ENCODE data around the gene TNFRSF9. TPM values are rescaled to one million over a fixed set of nuclear protein-coding genes. Genes with fewer than 3 reads are reported as not detected.

Gene TNFRSF9
- total and polyA plus RNA-seq, 2 donors (not counting 3 experiments of a cell fraction or from before 2014, with no cell fraction given), result 0.15 to 0.22 TPM

GRCh38 chr1:7930645-7931445 lies 9.8 kb downstream of the TNFRSF9 start:
- H3K79me2 ChIP-seq (ENCODE audit: control insufficient read depth, insufficient read depth, low read length), result no peaks in the 10 kb centered on the region
- no peak for FAIRE-seq
- no peak overlapping the region for H3K4me3 ChIP-seq (replicated peaks in 1 of 3; ENCODE audit: insufficient read depth in 1 of 3, low read depth in 1 of 3, low read length in 3 of 3)
- no peak overlapping the region for H3K27ac ChIP-seq (ENCODE audit: insufficient read depth, low read depth, low read length)
- dilution Hi-C loops (cut with MboI; ENCODE audit: extremely low pct_ligation_motif_present, low sequenced_read_pairs), result no loop called here
- no peaks in the 10 kb centered on the region for H3K9me3 ChIP-seq (replicated peaks; ENCODE audit: control insufficient read depth, insufficient read depth, low read length)
- H3K9me1 ChIP-seq (replicated peaks; ENCODE audit: control insufficient read depth, extremely low read depth, insufficient read depth, low read length), result no peaks in the 10 kb centered on the region
- TF ChIP-seq GATA2 (IDR thresholded peaks at IDR 0.05; ENCODE audit: insufficient read depth, insufficient read length, low read depth, low read length), result no peak
- TF ChIP-seq CTCF (IDR thresholded peaks at IDR 0.05; ENCODE audit: extremely low read depth in 1 of 2, insufficient read depth in 1 of 2, low read depth in 1 of 2, low read length in 2 of 2), result no peak
- no peak for TF ChIP-seq MYC (IDR thresholded peaks at IDR 0.05; ENCODE audit: low read depth, low read length)
- TF ChIP-seq FOS (IDR thresholded peaks at IDR 0.05; ENCODE audit: borderline replicate concordance, insufficient read depth, low read length), result no peak
- TF ChIP-seq JUN (IDR thresholded peaks at IDR 0.05; ENCODE audit: borderline replicate concordance, insufficient read depth, insufficient read length, low read depth), result no peak
- TF ChIP-seq EZH2 (IDR thresholded peaks at IDR 0.05; ENCODE audit: borderline replicate concordance, low read depth, low read length, severe bottlenecking), result no peak
- TF ChIP-seq POLR2AphosphoS5 (IDR thresholded peaks at IDR 0.05; ENCODE audit: insufficient read depth, low read depth, low read length), result no peak
- no peak for TF ChIP-seq MAX (IDR thresholded peaks at IDR 0.05; ENCODE audit: insufficient read depth, insufficient read length)
- intact Hi-C loops (cut with micrococcal nuclease), result no loop called here
- H3K4me2 ChIP-seq (ENCODE audit: insufficient read depth, low read length), result no peak overlapping the region
- no peaks in the 10 kb centered on the region for H3K4me1 ChIP-seq (ENCODE audit: control insufficient read depth, extremely low read depth, insufficient read depth, low read length)
- no peak overlapping the region for H2AFZ ChIP-seq (ENCODE audit: low read depth, low read length)
- H3K27me3 ChIP-seq (ENCODE audit: control insufficient read depth in 2 of 2, insufficient read depth in 2 of 2, low read length in 2 of 2), result peaks cover 12 to 15% of the 10 kb centered on the region in 2 experiments
- CTCF ChIA-PET, result no interaction called here
- H3K36me3 ChIP-seq (ENCODE audit: control insufficient read depth in 2 of 2, extremely low read depth in 1 of 2, insufficient read depth in 2 of 2, low read length in 2 of 2), result no peaks in the 10 kb centered on the region
- POLR2A ChIA-PET, result no interaction called here
- BruUV-seq (replicated peaks), result no TSS peak
- DNase-seq (ENCODE audit: low read depth, low spot score), result no peak
- no peaks in the 10 kb centered on the region for H4K20me1 ChIP-seq (replicated peaks; ENCODE audit: control insufficient read depth, extremely low read depth, insufficient read depth, low read length)
- H3K9ac ChIP-seq (replicated peaks; ENCODE audit: extremely low read depth, insufficient read depth, low read length), result no peak overlapping the region
